DND-41 (cell line): ENCODE data around the gene MRPS26.
"Not testable (repeated sequence)": the region's sequence is repeated elsewhere in the genome, so short reads cannot be mapped to it uniquely, and the experiment has no call there.

Source experiments
- ATAC-seq: fragments of 200-7000 bp; cut with Tn5 transposase; 3 replicates; pipeline ENCODE4 v1.9.1; 2021; ENCODE audit warnings: low read depth; ENCODE audit not compliant: insufficient read depth
- DNase-seq: peaks from one replicate; pipeline ENCODE4 v3.0.0-alpha.2; 2020
- H2AFZ ChIP-seq: 2 replicates; pipeline ENCODE4 v1.6.0; 2012; ENCODE audit warnings: low read depth, low read length
- H3K27ac ChIP-seq: 2 replicates; pipeline ENCODE4 v1.5.1; 2012; ENCODE audit warnings: low read length, inconsistent platforms
- H3K27me3 ChIP-seq: fragments of 200-600 bp; sonication (generic); 2 replicates; pipeline ENCODE4 v1.6.0; 2012; ENCODE audit warnings: low read length, mild to moderate bottlenecking, inconsistent platforms; ENCODE audit not compliant: insufficient read depth, poor library complexity
- H3K36me3 ChIP-seq: 2 replicates; pipeline ENCODE4 v1.5.1; 2012; ENCODE audit warnings: low read length, inconsistent platforms; ENCODE audit not compliant: insufficient read depth
- H3K4me1 ChIP-seq: 2 replicates; pipeline ENCODE4 v1.5.1; 2012; ENCODE audit warnings: mild to moderate bottlenecking, low read length; ENCODE audit not compliant: insufficient read depth
- H3K4me2 ChIP-seq: 2 replicates; pipeline ENCODE4 v1.6.0; 2012; ENCODE audit warnings: mild to moderate bottlenecking, moderate library complexity, low read length, inconsistent platforms; ENCODE audit not compliant: insufficient read depth
- H3K4me3 ChIP-seq, 2 experiments: fragments of 200-600 bp in 1 of 2; shearing (Covaris generic) in 1 of 2; 2 replicates each; pipeline ENCODE4 v1.5.1; 2012 to 2016; ENCODE audit warnings: inconsistent platforms in 2 of 2, low read length in 2 of 2, mild to moderate bottlenecking in 2 of 2, low read depth in 1 of 2, moderate library complexity in 1 of 2
- H3K79me2 ChIP-seq: 2 replicates; pipeline ENCODE4 v1.6.0; 2012; ENCODE audit warnings: low read length, inconsistent platforms; ENCODE audit not compliant: insufficient read depth
- H3K9ac ChIP-seq: 2 replicates; pipeline ENCODE4 v1.6.0; 2012; ENCODE audit warnings: low read depth, mild to moderate bottlenecking, inconsistent platforms, low read length, moderate library complexity
- H3K9me3 ChIP-seq: 2 replicates; pipeline ENCODE4 v1.5.1; 2012; ENCODE audit warnings: low read length, moderate library complexity, mild to moderate bottlenecking, inconsistent platforms; ENCODE audit not compliant: insufficient read depth, severe bottlenecking
- H4K20me1 ChIP-seq: 2 replicates; pipeline ENCODE4 v1.6.0; 2012; ENCODE audit warnings: low read length; ENCODE audit not compliant: insufficient read depth
- EZH2 ChIP-seq: IDR thresholded peaks from 3 replicates; pipeline ENCODE4 v1.6.1; 2012; ENCODE audit warnings: borderline replicate concordance, low read depth, mild to moderate bottlenecking, moderate library complexity, low read length, inconsistent platforms; ENCODE audit not compliant: severe bottlenecking
- TF ChIP-seq, protein P1 (sequence below): IDR thresholded peaks from 2 replicates; pipeline ENCODE4 v1.5.1; 2012; ENCODE audit warnings: borderline replicate concordance, low read length, moderate library complexity, mild to moderate bottlenecking; ENCODE audit not compliant: poor library complexity, severe bottlenecking; ENCODE audit errors: extremely low read depth

The MRPS26 gene

DNA sequence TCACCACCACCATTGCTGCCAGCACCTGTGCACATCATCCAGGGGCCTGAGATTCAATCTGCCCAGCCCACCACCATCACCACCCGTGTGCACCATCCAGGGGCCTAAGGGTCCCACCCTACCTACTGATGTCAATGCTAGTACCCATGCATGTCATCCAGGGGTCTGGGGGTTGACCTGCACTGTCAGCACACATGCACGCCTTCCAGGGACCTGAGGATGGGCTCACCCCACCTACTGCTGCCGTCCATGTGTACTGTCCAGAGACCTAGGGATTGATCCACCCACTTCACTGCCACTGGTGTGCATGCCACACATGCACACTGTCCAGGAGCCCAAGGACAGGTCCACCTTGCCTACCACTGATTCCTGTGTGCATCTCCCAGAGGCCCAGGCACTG, 13.6 kb downstream of the MRPS26 start:
- TF ChIP-seq, protein P1, sequence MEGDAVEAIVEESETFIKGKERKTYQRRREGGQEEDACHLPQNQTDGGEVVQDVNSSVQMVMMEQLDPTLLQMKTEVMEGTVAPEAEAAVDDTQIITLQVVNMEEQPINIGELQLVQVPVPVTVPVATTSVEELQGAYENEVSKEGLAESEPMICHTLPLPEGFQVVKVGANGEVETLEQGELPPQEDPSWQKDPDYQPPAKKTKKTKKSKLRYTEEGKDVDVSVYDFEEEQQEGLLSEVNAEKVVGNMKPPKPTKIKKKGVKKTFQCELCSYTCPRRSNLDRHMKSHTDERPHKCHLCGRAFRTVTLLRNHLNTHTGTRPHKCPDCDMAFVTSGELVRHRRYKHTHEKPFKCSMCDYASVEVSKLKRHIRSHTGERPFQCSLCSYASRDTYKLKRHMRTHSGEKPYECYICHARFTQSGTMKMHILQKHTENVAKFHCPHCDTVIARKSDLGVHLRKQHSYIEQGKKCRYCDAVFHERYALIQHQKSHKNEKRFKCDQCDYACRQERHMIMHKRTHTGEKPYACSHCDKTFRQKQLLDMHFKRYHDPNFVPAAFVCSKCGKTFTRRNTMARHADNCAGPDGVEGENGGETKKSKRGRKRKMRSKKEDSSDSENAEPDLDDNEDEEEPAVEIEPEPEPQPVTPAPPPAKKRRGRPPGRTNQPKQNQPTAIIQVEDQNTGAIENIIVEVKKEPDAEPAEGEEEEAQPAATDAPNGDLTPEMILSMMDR, result no peak
- no peak for TF ChIP-seq EZH2
- H3K4me1 ChIP-seq, result no peaks in the 10 kb centered on the region
- H3K79me2 ChIP-seq, result no peaks in the 10 kb centered on the region
- H3K36me3 ChIP-seq, result no peaks in the 10 kb centered on the region
- DNase-seq (no peak), ATAC-seq (no peak)
- H4K20me1 ChIP-seq, result no peaks in the 10 kb centered on the region
- no peaks in the 10 kb centered on the region for H3K27me3 ChIP-seq
- H3K9ac ChIP-seq, result no peak overlapping the region
- no peak overlapping the region for H3K27ac ChIP-seq
- no peak overlapping the region for H3K4me2 ChIP-seq
- no peak overlapping the region for H2AFZ ChIP-seq
- no peaks in the 10 kb centered on the region for H3K9me3 ChIP-seq
- no peak overlapping the region for H3K4me3 ChIP-seq

DNA sequence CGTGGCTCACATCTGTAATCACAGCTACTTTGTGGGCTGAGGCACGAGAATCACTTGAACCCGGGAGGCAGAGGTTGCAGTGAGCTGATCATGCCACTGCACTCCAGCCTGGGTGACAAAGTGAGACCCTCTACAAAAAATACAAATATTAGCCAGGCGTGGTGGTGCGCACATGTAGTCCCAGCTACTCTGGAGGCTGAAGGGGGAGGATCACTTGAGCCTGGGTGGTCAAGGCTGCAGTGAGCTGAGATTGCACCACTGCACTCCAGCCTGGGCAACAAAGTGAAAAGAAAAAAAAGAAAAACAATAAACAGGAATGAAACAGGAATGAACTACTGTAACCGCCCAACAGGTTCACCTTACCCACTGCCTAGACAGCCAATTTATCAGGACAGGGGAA, 18.3 kb downstream of the MRPS26 start:
- not testable (repeated sequence) for H3K79me2 ChIP-seq, DNase-seq, H3K27ac ChIP-seq, H3K27me3 ChIP-seq, ATAC-seq, H3K36me3 ChIP-seq, H3K4me2 ChIP-seq, H2AFZ ChIP-seq, H4K20me1 ChIP-seq, H3K9ac ChIP-seq, H3K4me3 ChIP-seq, H3K4me1 ChIP-seq, H3K9me3 ChIP-seq

DNA sequence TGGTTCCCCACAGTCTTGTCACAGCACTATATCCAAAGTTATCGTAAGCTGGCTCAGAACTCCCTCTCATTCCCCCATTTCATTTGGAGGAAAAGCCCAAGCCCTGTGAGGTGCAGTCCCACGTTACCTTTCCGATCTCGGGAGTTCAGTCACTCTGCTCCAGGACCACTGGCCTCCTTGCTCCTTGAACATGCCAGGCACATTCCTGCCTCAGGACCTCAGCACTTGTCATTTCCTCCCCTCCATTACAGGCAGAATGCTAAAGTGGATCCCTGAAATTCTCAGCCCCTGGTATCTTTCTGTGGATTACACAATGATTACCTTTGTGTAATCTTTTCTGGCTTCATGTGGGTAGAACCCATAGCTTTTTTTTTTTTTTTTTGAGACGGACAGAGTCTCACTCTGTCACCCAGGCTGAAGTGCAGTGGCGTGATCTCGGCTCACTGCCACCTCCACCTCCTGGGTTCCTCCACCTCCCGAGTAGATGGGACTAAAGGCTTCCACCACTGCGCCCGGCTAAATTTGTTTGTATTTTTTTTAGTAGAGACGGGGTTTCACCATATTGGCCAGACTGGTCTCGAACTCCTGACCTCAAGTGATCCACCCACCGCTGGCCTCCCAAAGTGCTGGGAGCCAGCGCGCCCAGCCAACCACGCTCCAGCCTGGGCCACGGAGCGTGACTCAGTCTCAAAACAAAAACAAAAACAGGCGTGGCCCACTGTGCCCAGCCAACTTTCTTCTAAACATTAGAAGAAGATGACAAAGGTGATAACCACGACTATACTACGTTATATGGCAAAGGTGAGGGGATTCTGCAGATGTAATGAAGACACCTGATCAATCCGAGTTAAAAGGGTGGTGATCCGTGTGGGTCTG, 21.5 kb downstream of the MRPS26 start:
- Histone ChIP-seq H2AFZ (no peak overlapping the region), H3K9ac (no peak overlapping the region), H3K4me3 (no peak overlapping the region), H3K4me2 (no peak overlapping the region), H3K79me2 (no peaks in the 10 kb centered on the region), H3K36me3 (no peaks in the 10 kb centered on the region), H4K20me1 (no peaks in the 10 kb centered on the region), H3K27ac (no peak overlapping the region), H3K27me3 (no peaks in the 10 kb centered on the region), H3K9me3 (no peaks in the 10 kb centered on the region), H3K4me1 (no peaks in the 10 kb centered on the region)
- no peak for TF ChIP-seq EZH2
- TF ChIP-seq, protein P1, result no peak
- ATAC-seq, result no peak
- no peak for DNase-seq

DNA sequence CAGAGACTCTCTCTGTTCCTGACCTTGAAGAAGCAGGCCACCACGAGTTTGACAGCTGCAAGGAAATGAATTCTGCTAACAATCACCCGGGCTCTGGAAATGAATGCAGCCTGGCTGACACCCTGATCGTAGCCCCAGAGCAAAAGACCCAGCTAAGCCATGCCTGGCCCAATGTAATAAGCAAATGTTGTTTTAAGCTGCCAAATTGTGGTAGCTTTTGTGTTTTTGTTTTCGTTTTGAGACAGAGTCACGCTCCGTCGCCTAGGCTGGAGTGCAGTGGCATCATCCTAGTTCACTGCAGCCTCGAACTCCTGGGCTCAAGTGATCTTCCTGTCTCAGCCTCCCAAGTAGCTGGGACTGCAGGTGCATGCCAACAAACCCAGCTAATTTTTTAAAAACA, 22.2 kb downstream of the MRPS26 start:
- no peaks in the 10 kb centered on the region for H3K9me3 ChIP-seq
- H3K27me3 ChIP-seq, result no peaks in the 10 kb centered on the region
- no peaks in the 10 kb centered on the region for H4K20me1 ChIP-seq
- H3K4me1 ChIP-seq, result no peaks in the 10 kb centered on the region
- H2AFZ ChIP-seq, result no peak overlapping the region
- no peak overlapping the region for H3K9ac ChIP-seq
- no peak overlapping the region for H3K4me2 ChIP-seq
- H3K4me3 ChIP-seq, result no peak overlapping the region
- TF ChIP-seq, protein P1, result no peak
- no peak for TF ChIP-seq EZH2
- no peak for ATAC-seq
- H3K79me2 ChIP-seq, result no peaks in the 10 kb centered on the region
- DNase-seq, result no peak
- H3K27ac ChIP-seq, result no peak overlapping the region
- no peaks in the 10 kb centered on the region for H3K36me3 ChIP-seq
